Neural progenitor cell (in vitro differentiated cells): Measurements from ENCODE around the gene MATN1. TPM values are rescaled to one million over a fixed set of nuclear protein-coding genes. Genes with fewer than 3 reads are reported as not detected.

Experiments used
- DNase-seq: peaks from one replicate; pipeline ENCODE4 v3.0.0-alpha.2; 2016; ENCODE audit warnings: low spot score
- H2AFZ ChIP-seq: fragments of 200-600 bp; sonication (generic); replicated peaks from 2 replicates; pipeline ENCODE4 v1.6.1; 2016; ENCODE audit warnings: antibody characterized with exemption
- H3F3A ChIP-seq: fragments of 200-600 bp; sonication (generic); 2 replicates; pipeline ENCODE4 v1.6.1; 2016; ENCODE audit warnings: antibody characterized with exemption, low read depth
- H3K27ac ChIP-seq: fragments of 200-600 bp; sonication (generic); 2 replicates; pipeline ENCODE4 v1.5.1; 2016; ENCODE audit warnings: mild to moderate bottlenecking
- H3K27me3 ChIP-seq: fragments of 200-600 bp; sonication (generic); 2 replicates; pipeline ENCODE4 v1.6.1; 2016; ENCODE audit warnings: mild to moderate bottlenecking, moderate library complexity
- H3K36me3 ChIP-seq: fragments of 200-600 bp; sonication (generic); 2 replicates; pipeline ENCODE4 v1.5.1; 2016
- H3K4me1 ChIP-seq: fragments of 200-600 bp; sonication (generic); 2 replicates; pipeline ENCODE4 v1.6.1; 2016; ENCODE audit warnings: mixed run types
- H3K4me2 ChIP-seq: fragments of 200-600 bp; sonication (generic); 2 replicates; pipeline ENCODE4 v1.6.1; 2016
- H3K4me3 ChIP-seq: fragments of 200-600 bp; sonication (generic); 2 replicates; pipeline ENCODE4 v1.5.1; 2016
- H3K79me2 ChIP-seq: fragments of 200-600 bp; sonication (generic); 2 replicates; pipeline ENCODE4 v1.6.1; 2016; ENCODE audit warnings: low read depth
- H3K9ac ChIP-seq: fragments of 200-600 bp; sonication (generic); 2 replicates; pipeline ENCODE4 v1.6.1; 2016
- H3K9me3 ChIP-seq: fragments of 200-600 bp; sonication (generic); 2 replicates; pipeline ENCODE4 v1.5.1; 2016; ENCODE audit warnings: low read depth
- H4K20me1 ChIP-seq: fragments of 200-600 bp; sonication (generic); 2 replicates; pipeline ENCODE4 v1.6.1; 2016; ENCODE audit warnings: low read depth
- H3K27ac Mint-ChIP-seq: 3 replicates; pipeline ENCODE4 v1.8.0; 2021; ENCODE audit warnings: mixed read lengths
- H3K27me3 Mint-ChIP-seq: 2 replicates; pipeline ENCODE4 v1.8.0; 2022; ENCODE audit warnings: low read depth, mild to moderate bottlenecking, inconsistent platforms, moderate library complexity, mixed read lengths; ENCODE audit not compliant: insufficient read depth
- H3K36me3 Mint-ChIP-seq: 3 replicates; pipeline ENCODE4 v1.8.0; 2021; ENCODE audit warnings: mixed read lengths
- H3K4me1 Mint-ChIP-seq: 3 replicates; pipeline ENCODE4 v1.8.0; 2021; ENCODE audit warnings: mixed read lengths
- H3K4me3 Mint-ChIP-seq: 3 replicates; pipeline ENCODE4 v1.8.0; 2021; ENCODE audit warnings: mild to moderate bottlenecking, moderate library complexity, mixed read lengths
- H3K9me3 Mint-ChIP-seq: 3 replicates; pipeline ENCODE4 v1.8.0; 2020; ENCODE audit warnings: mixed read lengths
- CTCF ChIP-seq: fragments of 200-600 bp; sonication (generic); IDR thresholded peaks from 2 replicates; pipeline ENCODE4 v1.5.1; 2017; ENCODE audit warnings: antibody characterized with exemption, mild to moderate bottlenecking
- EZH2 ChIP-seq: fragments of 200-600 bp; sonication (generic); IDR thresholded peaks from 2 replicates; pipeline ENCODE4 v1.6.1; 2017; ENCODE audit warnings: antibody characterized with exemption, mild to moderate bottlenecking, moderate library complexity
- EZH2phosphoT487 ChIP-seq: fragments of 200-600 bp; sonication (generic); IDR thresholded peaks from 2 replicates; pipeline ENCODE4 v1.6.1; 2017; ENCODE audit warnings: antibody characterized with exemption
- total RNA-seq: library from RNA; depleted of rRNA; stranded (reverse); fragments of >200 nt; gene quantifications from 2 replicates; pipeline ENCODE4 v1.2.3, GENCODE V29; 2015; ENCODE audit warnings: low replicate concordance

The MATN1 gene
- total RNA-seq, 1 donor from 2014 or later = not detected

- no peak overlapping the region for H3K4me3 ChIP-seq
- no peak for DNase-seq
- H3K9ac ChIP-seq = no peak overlapping the region
- TF ChIP-seq EZH2 = no peak
- TF ChIP-seq EZH2phosphoT487 = no peak
- TF ChIP-seq CTCF = no peak
- Mint-ChIP-seq H3K4me1 (peaks cover 14% of the 10 kb centered on the region), H3K4me3 (no peak overlapping the region), H3K27ac (no peak overlapping the region), H3K36me3 (no peaks in the 10 kb centered on the region), H3K27me3 (peaks cover 4% of the 10 kb centered on the region), H3K9me3 (peaks cover 2% of the 10 kb centered on the region)
- no peaks in the 10 kb centered on the region for H4K20me1 ChIP-seq
- no peaks in the 10 kb centered on the region for H3K9me3 ChIP-seq
- H3K79me2 ChIP-seq = no peaks in the 10 kb centered on the region
- no peaks in the 10 kb centered on the region for H3K27me3 ChIP-seq
- H3K4me2 ChIP-seq = peak overlapping the region; percentile 28
- no peaks in the 10 kb centered on the region for H3K36me3 ChIP-seq
- no peak overlapping the region for H2AFZ ChIP-seq
- no peak overlapping the region for H3K27ac ChIP-seq
- H3K4me1 ChIP-seq = peaks cover 25% of the 10 kb centered on the region
- peaks cover 9% of the 10 kb centered on the region for H3F3A ChIP-seq
Measured at GRCh38 chr1:30696831-30697230, 26.6 kb downstream of the MATN1 start.

GRCh38 chr1:30695439-30695841 is 27.9 kb downstream of the MATN1 start:
- Histone ChIP-seq H3K4me1 (peaks cover 39% of the 10 kb centered on the region), H3F3A (peaks cover 13% of the 10 kb centered on the region), H2AFZ (no peak overlapping the region), H3K27ac (no peak overlapping the region), H3K9me3 (no peaks in the 10 kb centered on the region), H4K20me1 (no peaks in the 10 kb centered on the region), H3K4me2 (no peak overlapping the region), H3K9ac (no peak overlapping the region), H3K36me3 (no peaks in the 10 kb centered on the region), H3K4me3 (no peak overlapping the region), H3K27me3 (no peaks in the 10 kb centered on the region), H3K79me2 (no peaks in the 10 kb centered on the region)
- Mint-ChIP-seq H3K27me3 (peaks cover 4% of the 10 kb centered on the region), H3K4me1 (peaks cover 26% of the 10 kb centered on the region), H3K27ac (no peak overlapping the region), H3K36me3 (no peaks in the 10 kb centered on the region), H3K4me3 (no peak overlapping the region), H3K9me3 (peaks cover 2% of the 10 kb centered on the region)
- no peak for DNase-seq
- TF ChIP-seq EZH2phosphoT487 (no peak), EZH2 (no peak), CTCF (no peak)

GRCh38 chr1:30694280-30695175 is 28.9 kb downstream of the MATN1 start:
- Histone ChIP-seq H3K4me2 (no peak overlapping the region), H3K9me3 (no peaks in the 10 kb centered on the region), H3K27ac (no peak overlapping the region), H3K9ac (no peak overlapping the region), H3K4me1 (peaks cover 48% of the 10 kb centered on the region), H3K36me3 (no peaks in the 10 kb centered on the region), H4K20me1 (no peaks in the 10 kb centered on the region), H3K27me3 (no peaks in the 10 kb centered on the region), H3K4me3 (no peak overlapping the region), H3K79me2 (no peaks in the 10 kb centered on the region), H2AFZ (no peak overlapping the region), H3F3A (peaks cover 22% of the 10 kb centered on the region)
- H3K36me3 Mint-ChIP-seq = no peaks in the 10 kb centered on the region
- no peak overlapping the region for H3K4me3 Mint-ChIP-seq
- no peak overlapping the region for H3K27ac Mint-ChIP-seq
- peaks cover 2% of the 10 kb centered on the region for H3K9me3 Mint-ChIP-seq
- peaks cover 34% of the 10 kb centered on the region for H3K4me1 Mint-ChIP-seq
- peaks cover 4% of the 10 kb centered on the region for H3K27me3 Mint-ChIP-seq
- TF ChIP-seq EZH2 (no peak), CTCF (no peak), EZH2phosphoT487 (no peak)
- DNase-seq = no peak
